ENCODE measurements around the gene MAP3K9. TPM values are rescaled to one million over a fixed set of nuclear protein-coding genes. Genes with fewer than 3 reads are reported as not detected.

MAP3K9 gene
- total RNA-seq, 4 donors from 2014 or later, result 5.0 to 12.7 (median 8.3) TPM

GRCh38 chr14:70832561-70833305, 23.4 kb upstream of the MAP3K9 start:
- in situ Hi-C loops (cut with MboI; ENCODE audit: low pct_ligation_motif_present in 1 of 4, low pct_unique_long_range_greater_than_20kb in 1 of 4, low sequenced_read_pairs in 3 of 4), result no loop called here

GRCh38 chr14:70830998-70831781, 21.9 kb upstream of the MAP3K9 start:
- Histone ChIP-seq H3K4me1 (no peaks in the 10 kb centered on the region), H3K9me3 (no peaks in the 10 kb centered on the region), H3K27ac (no peak overlapping the region), H3K27me3 (no peaks in the 10 kb centered on the region), H3K36me3 (no peaks in the 10 kb centered on the region), H3K4me3 (no peak overlapping the region)
- TF ChIP-seq POLR2AphosphoS5 (IDR thresholded peaks at IDR 0.05), result no peak
- TF ChIP-seq CTCF (IDR thresholded peaks at IDR 0.05), result no peak
- TF ChIP-seq EP300 (IDR thresholded peaks at IDR 0.05; ENCODE audit: low read depth), result no peak
- no peak for TF ChIP-seq POLR2A (IDR thresholded peaks at IDR 0.05)
- intact Hi-C loops (cut with DNase I; ENCODE audit: low total_unique reads) (no loop called here), in situ Hi-C loops (cut with MboI; ENCODE audit: low pct_ligation_motif_present in 1 of 4, low pct_unique_long_range_greater_than_20kb in 1 of 4, low sequenced_read_pairs in 3 of 4) (no loop called here)
- DNase-seq, result no peak
- WGBS, 2 donors (ENCODE audit: low coverage in 1 of 2), result 38 to 61% methylated on average over 1 to 5 of the region's 5 CpGs

More at GRCh38 chr14:70832561-70833305, 23.4 kb upstream of the MAP3K9 start:
- intact Hi-C loops (cut with DNase I; ENCODE audit: low total_unique reads), result no loop called here
- H3K9me3 ChIP-seq, result no peaks in the 10 kb centered on the region
- no peaks in the 10 kb centered on the region for H3K27me3 ChIP-seq
- DNase-seq, result no peak
- H3K4me3 ChIP-seq, result no peak overlapping the region
- H3K36me3 ChIP-seq, result no peaks in the 10 kb centered on the region
- TF ChIP-seq EP300 (IDR thresholded peaks at IDR 0.05; ENCODE audit: low read depth) (no peak), CTCF (IDR thresholded peaks at IDR 0.05) (no peak), POLR2A (IDR thresholded peaks at IDR 0.05) (no peak), POLR2AphosphoS5 (IDR thresholded peaks at IDR 0.05) (no peak)
- H3K27ac ChIP-seq, result no peak overlapping the region
- peaks cover 0 to 4% (median 0%) of the 10 kb centered on the region in 4 donors for H3K4me1 ChIP-seq
- whole genome bisulfite sequencing, 2 donors (ENCODE audit: low coverage in 1 of 2), result 81 to 84% methylated on average over 13 to 16 of the region's 16 CpGs

- TF ChIP-seq POLR2AphosphoS5 (IDR thresholded peaks at IDR 0.05) (no peak), POLR2A (IDR thresholded peaks at IDR 0.05) (no peak), EP300 (IDR thresholded peaks at IDR 0.05; ENCODE audit: low read depth) (no peak), CTCF (IDR thresholded peaks at IDR 0.05) (no peak)
- Histone ChIP-seq H3K4me3 (no peak overlapping the region), H3K9me3 (no peaks in the 10 kb centered on the region), H3K4me1 (peaks cover 0 to under 1% (median under 1%) of the 10 kb centered on the region in 4 donors), H3K36me3 (no peaks in the 10 kb centered on the region), H3K27ac (no peak overlapping the region), H3K27me3 (peaks cover 4% of the 10 kb centered on the region)
- DNase-seq, result no peak
- intact Hi-C loops (cut with DNase I; ENCODE audit: low total_unique reads), result loop anchor here (10.0 kb wide), 1 partner anchor 147 kb away; no protein-coding TSS in a partner anchor
- in situ Hi-C loops (cut with MboI; ENCODE audit: low pct_ligation_motif_present in 1 of 4, low pct_unique_long_range_greater_than_20kb in 1 of 4, low sequenced_read_pairs in 3 of 4), result loop anchor here in 2 of 4 donors (10.0 kb wide), 1 partner anchor 137 kb away; no protein-coding TSS in a partner anchor
- WGBS, 2 donors (ENCODE audit: low coverage in 1 of 2), result 87 to 100% methylated on average over 3 of the region's 3 CpGs
Observed at GRCh38 chr14:70828188-70828587, 18.9 kb upstream of the MAP3K9 start.

GRCh38 chr14:70827752-70828151, 18.4 kb upstream of the MAP3K9 start:
- peak; percentile 15 for DNase-seq

More at GRCh38 chr14:70827752-70828151, 18.4 kb upstream of the MAP3K9 start:
- intact Hi-C loops (cut with DNase I; ENCODE audit: low total_unique reads), result loop anchor here (10.0 kb wide), 1 partner anchor 147 kb away; no protein-coding TSS in a partner anchor
- TF ChIP-seq EP300 (IDR thresholded peaks at IDR 0.05; ENCODE audit: low read depth) (no peak), POLR2AphosphoS5 (IDR thresholded peaks at IDR 0.05) (no peak), POLR2A (IDR thresholded peaks at IDR 0.05) (no peak), CTCF (IDR thresholded peaks at IDR 0.05) (no peak)
- 54 to 75% methylated on average over 3 to 6 of the region's 6 CpGs for WGBS, 2 donors (ENCODE audit: low coverage in 1 of 2)
- Histone ChIP-seq H3K36me3 (no peaks in the 10 kb centered on the region), H3K4me3 (no peak overlapping the region), H3K4me1 (peaks cover 0 to 5% (median 2%) of the 10 kb centered on the region in 4 donors), H3K27me3 (peaks cover 8% of the 10 kb centered on the region), H3K27ac (no peak overlapping the region), H3K9me3 (no peaks in the 10 kb centered on the region)
- in situ Hi-C loops (cut with MboI; ENCODE audit: low pct_ligation_motif_present in 1 of 4, low pct_unique_long_range_greater_than_20kb in 1 of 4, low sequenced_read_pairs in 3 of 4), result loop anchor here in 2 of 4 donors (10.0 kb wide), 1 partner anchor 137 kb away; no protein-coding TSS in a partner anchor
